Right ventricle myocardium superior (tissue), 1 donor: ENCODE data around the gene SP1. TPM values are rescaled to one million over a fixed set of nuclear protein-coding genes. Genes with fewer than 3 reads are reported as not detected.

Experiments
- ATAC-seq: fragments of 200-7000 bp; cut with Tn5 transposase; one replicate; pipeline ENCODE4 v1.9.1; 2020; ENCODE audit warnings: mild to moderate bottlenecking; ENCODE audit not compliant: poor library complexity
- DNase-seq: peaks from one replicate; pipeline ENCODE4 v3.0.0-alpha.2; 2020
- intact Hi-C: fragments of 100-400 bp; cut with DNase I; formaldehyde crosslinking; loops from one replicate; pipeline ENCODE4 v1.11.2; 2022
- total RNA-seq: library from RNA; stranded (reverse); fragmentation: NEBNext Ultra II Directional; extraction: Animal tissue kit (Norgen Biotek cat#: 25700); gene quantifications from one replicate; pipeline ENCODE4 v1.2.1, GENCODE V29; 2021
- donor health status: DM: no; HTN: yes; CAD: no; lungs with severe emphysema.

SP1 gene
- total RNA-seq, 1 donor from 2014 or later, result 26.3 TPM

GRCh38 chr12:53462935-53463334 lies 83.0 kb downstream of the SP1 start:
- intact Hi-C loops, result loop anchor here (5.0 kb wide), 1 partner anchor 34 kb away; the partner anchor contains the start of gene MAP3K12
- no peak for DNase-seq
- ATAC-seq, result no peak

GRCh38 chr12:53463802-53464560 lies 84.0 kb downstream of the SP1 start:
- DNase-seq (no peak), ATAC-seq (no peak)
- intact Hi-C loops, result loop anchor here (5.0 kb wide), 1 partner anchor 33 kb away; the partner anchor contains the start of gene MAP3K12

GRCh38 chr12:53464685-53465418 lies 84.9 kb downstream of the SP1 start:
- intact Hi-C loops, result loop anchor here (5.0 kb wide), 1 partner anchor 32 kb away; the partner anchor contains the start of gene MAP3K12
- ATAC-seq, result no peak

GRCh38 chr12:53465679-53466078 lies 85.7 kb downstream of the SP1 start:
- intact Hi-C loops, result no loop called here
- no peak for DNase-seq
- ATAC-seq, result no peak

More at GRCh38 chr12:53464685-53465418, 84.9 kb downstream of the SP1 start:
- no peak for DNase-seq

Other genes starting within 250 kb of the SP1 start
- gene ZNF740, start 199.5 kb upstream of the SP1 start, total RNA-seq, result 29.4 TPM
- gene CSAD, start 199.3 kb upstream of the SP1 start, total RNA-seq, result 8.2 TPM
- 0.97 TPM for gene ITGB7, start 172.9 kb upstream of the SP1 start, total RNA-seq
- gene RARG, start 148.0 kb upstream of the SP1 start, total RNA-seq, result 15.4 TPM
- 0.81 TPM for gene ESPL1, start 111.9 kb upstream of the SP1 start, total RNA-seq
- 359 TPM for gene PFDN5, start 84.6 kb upstream of the SP1 start, total RNA-seq
- 37.0 TPM for gene MYG1, start 80.5 kb upstream of the SP1 start, total RNA-seq
- gene AAAS, start 58.6 kb upstream of the SP1 start, total RNA-seq, result 40.9 TPM
- gene SP7, start 43.8 kb upstream of the SP1 start, total RNA-seq, result not detected
- gene AMHR2, start 43.7 kb downstream of the SP1 start, total RNA-seq, result not detected
- gene PRR13, start 61.6 kb downstream of the SP1 start, total RNA-seq, result 46.0 TPM
- gene PCBP2, start 71.9 kb downstream of the SP1 start, total RNA-seq, result 503 TPM
- 5.5 TPM for gene MAP3K12, start 119.3 kb downstream of the SP1 start, total RNA-seq
- gene TARBP2, start 121.1 kb downstream of the SP1 start, total RNA-seq, result 10.8 TPM
- not detected for gene NPFF, start 127.3 kb downstream of the SP1 start, total RNA-seq
- 29.1 TPM for gene ATF7, start 246.2 kb downstream of the SP1 start, total RNA-seq